Frontal cortex (tissue), 4 donors: ENCODE results near the gene TYSND1. TPM values are rescaled to one million over a fixed set of nuclear protein-coding genes. Genes with fewer than 3 reads are reported as not detected.

Experiments
- DNase-seq, 2 donors: peaks; one replicate each; pipeline ENCODE4 v3.0.0; 2012; ENCODE audit warnings: low spot score in 2 of 2
- FAIRE-seq: peaks from 2 replicates; lab custom pipeline; 2012; peaks lifted over from hg19 to GRCh38; lab: Jason Lieb, UNC
- total RNA-seq: library from RNA; depleted of rRNA; stranded (reverse); fragments of >200 nt; gene quantifications from one replicate; pipeline ENCODE4 v1.2.3, GENCODE V29; 2014
- donor health status: control.
- donor health status: control.
- donor health status: control.

The TYSND1 gene
- total RNA-seq, 1 donor from 2014 or later: 5.3 TPM

GRCh38 chr10:70088308-70088698 lies 58.2 kb downstream of the TYSND1 start:
- DNase-seq (no peak), FAIRE-seq (no peak)

Other genes with a start within 250 kb of the TYSND1 start
- 48.9 TPM for gene MACROH2A2, start 93.9 kb downstream of the TYSND1 start, total RNA-seq
- 4.9 TPM for gene AIFM2, start 13.9 kb downstream of the TYSND1 start, total RNA-seq
- 233 TPM for gene SAR1A, start 23.8 kb upstream of the TYSND1 start, total RNA-seq
- gene PPA1, start 86.7 kb upstream of the TYSND1 start, total RNA-seq: 351 TPM
- gene NPFFR1, start 137.3 kb upstream of the TYSND1 start, total RNA-seq: 1.2 TPM
- 11.0 TPM for gene LRRC20, start 235.9 kb upstream of the TYSND1 start, total RNA-seq